Body of pancreas (tissue), 4 donors: ENCODE measurements around the gene GALNTL6.

ENCODE experiments used
- POLR2A ChIP-seq, 3 donors: fragments of 450-650 bp; IDR thresholded peaks; one replicate each; pipeline ENCODE4 v1.6.1; 2016; ENCODE audit warnings: antibody characterized with exemption in 3 of 3, mild to moderate bottlenecking in 2 of 3
- TF ChIP-seq, protein P1 (sequence below), 7 experiments: fragments of 450-650 bp in 4 of 7; fragments of 200-600 bp in 3 of 7; sonication (generic) in 3 of 7; IDR thresholded peaks; one replicate each; pipeline ENCODE4 v1.5.1; 2016 to 2019; ENCODE audit warnings: antibody characterized with exemption in 7 of 7

DNA sequence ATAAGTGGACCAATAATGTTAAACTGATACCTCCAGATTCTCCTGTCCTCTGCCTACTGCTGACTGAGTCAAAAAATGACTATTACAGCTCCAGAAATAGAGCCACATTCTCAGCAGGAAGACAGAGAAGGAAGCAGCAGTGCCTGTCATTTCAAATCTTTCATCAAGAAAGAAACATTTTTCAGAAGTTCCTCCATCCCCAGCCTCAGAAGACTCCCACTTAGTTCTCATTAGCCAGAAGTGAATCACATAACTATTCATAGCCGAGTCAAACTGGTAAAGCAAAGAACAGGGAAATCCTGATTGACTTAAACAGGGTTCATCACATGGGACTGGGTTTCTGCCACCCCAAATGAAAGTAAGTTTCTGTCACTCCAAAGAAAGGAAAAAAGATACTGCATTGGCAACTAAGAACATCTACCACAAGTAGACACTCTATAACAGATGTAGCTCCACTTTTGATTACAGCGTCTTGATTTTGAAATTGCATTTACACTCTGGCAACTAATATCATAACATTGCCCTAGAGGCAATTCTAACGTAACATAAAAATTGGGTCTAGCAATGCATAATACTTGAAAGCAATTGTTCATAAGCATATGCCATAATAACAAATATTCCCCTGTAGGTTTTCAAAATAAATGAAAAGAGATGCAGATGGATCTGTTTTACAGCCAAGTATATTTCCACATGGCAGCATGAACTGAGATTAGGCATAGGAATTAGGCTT, 599.8 kb downstream of the GALNTL6 start:
- TF ChIP-seq, protein P1, sequence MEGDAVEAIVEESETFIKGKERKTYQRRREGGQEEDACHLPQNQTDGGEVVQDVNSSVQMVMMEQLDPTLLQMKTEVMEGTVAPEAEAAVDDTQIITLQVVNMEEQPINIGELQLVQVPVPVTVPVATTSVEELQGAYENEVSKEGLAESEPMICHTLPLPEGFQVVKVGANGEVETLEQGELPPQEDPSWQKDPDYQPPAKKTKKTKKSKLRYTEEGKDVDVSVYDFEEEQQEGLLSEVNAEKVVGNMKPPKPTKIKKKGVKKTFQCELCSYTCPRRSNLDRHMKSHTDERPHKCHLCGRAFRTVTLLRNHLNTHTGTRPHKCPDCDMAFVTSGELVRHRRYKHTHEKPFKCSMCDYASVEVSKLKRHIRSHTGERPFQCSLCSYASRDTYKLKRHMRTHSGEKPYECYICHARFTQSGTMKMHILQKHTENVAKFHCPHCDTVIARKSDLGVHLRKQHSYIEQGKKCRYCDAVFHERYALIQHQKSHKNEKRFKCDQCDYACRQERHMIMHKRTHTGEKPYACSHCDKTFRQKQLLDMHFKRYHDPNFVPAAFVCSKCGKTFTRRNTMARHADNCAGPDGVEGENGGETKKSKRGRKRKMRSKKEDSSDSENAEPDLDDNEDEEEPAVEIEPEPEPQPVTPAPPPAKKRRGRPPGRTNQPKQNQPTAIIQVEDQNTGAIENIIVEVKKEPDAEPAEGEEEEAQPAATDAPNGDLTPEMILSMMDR (IDR thresholded peaks at IDR 0.05): no peak
- no peak for TF ChIP-seq POLR2A (IDR thresholded peaks at IDR 0.05)
